Activated naive CD8-positive, alpha-beta T cell (primary cell): ENCODE data around the gene TSHZ2.

Experiments
- H3K27ac Mint-ChIP-seq: one replicate; pipeline ENCODE4 v1.8.0; 2021; ENCODE audit warnings: mixed read lengths
- H3K27me3 Mint-ChIP-seq: one replicate; pipeline ENCODE4 v1.8.0; 2021; ENCODE audit warnings: mixed read lengths
- H3K36me3 Mint-ChIP-seq: one replicate; pipeline ENCODE4 v1.8.0; 2021; ENCODE audit warnings: mixed read lengths
- H3K4me1 Mint-ChIP-seq: one replicate; pipeline ENCODE4 v1.8.0; 2021; ENCODE audit warnings: low read depth, mixed read lengths
- H3K4me3 Mint-ChIP-seq: one replicate; pipeline ENCODE4 v1.8.0; 2021; ENCODE audit warnings: mild to moderate bottlenecking, mixed read lengths
- H3K9me3 Mint-ChIP-seq: one replicate; pipeline ENCODE4 v1.8.0; 2021; ENCODE audit warnings: low read depth, mixed read lengths

The TSHZ2 gene

GRCh38 chr20:53385941-53386767 is 414.0 kb downstream of the TSHZ2 start:
- Mint-ChIP-seq H3K4me1 (peaks cover 46% of the 10 kb centered on the region), H3K27me3 (no peaks in the 10 kb centered on the region), H3K36me3 (peaks cover 4% of the 10 kb centered on the region), H3K27ac (no peak overlapping the region), H3K4me3 (no peak overlapping the region), H3K9me3 (no peaks in the 10 kb centered on the region)

GRCh38 chr20:53387983-53388675 is 416.0 kb downstream of the TSHZ2 start:
- Mint-ChIP-seq H3K36me3 (peaks cover 4% of the 10 kb centered on the region), H3K4me3 (peak overlapping the region; percentile 11), H3K9me3 (no peaks in the 10 kb centered on the region), H3K27ac (peak overlapping the region; percentile 59), H3K27me3 (no peaks in the 10 kb centered on the region), H3K4me1 (peaks cover 41% of the 10 kb centered on the region)

- Mint-ChIP-seq H3K36me3 (peaks cover 4% of the 10 kb centered on the region), H3K27ac (peak overlapping the region; percentile 47), H3K4me1 (peaks cover 41% of the 10 kb centered on the region), H3K4me3 (no peak overlapping the region), H3K27me3 (no peaks in the 10 kb centered on the region), H3K9me3 (no peaks in the 10 kb centered on the region)
These were observed 417.6 kb downstream of the TSHZ2 start for GRCh38 chr20:53389516-53390300.

- H3K4me3 Mint-ChIP-seq, result no peak overlapping the region
- H3K4me1 Mint-ChIP-seq, result peaks cover 48% of the 10 kb centered on the region
- no peaks in the 10 kb centered on the region for H3K9me3 Mint-ChIP-seq
- no peaks in the 10 kb centered on the region for H3K27me3 Mint-ChIP-seq
- peaks cover 4% of the 10 kb centered on the region for H3K36me3 Mint-ChIP-seq
- H3K27ac Mint-ChIP-seq, result peak overlapping the region; percentile 41
These were observed 418.6 kb downstream of the TSHZ2 start for GRCh38 chr20:53390770-53391169.

GRCh38 chr20:53394433-53394832 is 422.3 kb downstream of the TSHZ2 start:
- no peaks in the 10 kb centered on the region for H3K27me3 Mint-ChIP-seq
- H3K36me3 Mint-ChIP-seq, result peaks cover under 1% of the 10 kb centered on the region
- H3K9me3 Mint-ChIP-seq, result no peaks in the 10 kb centered on the region
- H3K4me3 Mint-ChIP-seq, result no peak overlapping the region
- H3K27ac Mint-ChIP-seq, result no peak overlapping the region
- H3K4me1 Mint-ChIP-seq, result peaks cover 26% of the 10 kb centered on the region

GRCh38 chr20:53395188-53395923 is 423.2 kb downstream of the TSHZ2 start:
- Mint-ChIP-seq H3K36me3 (no peaks in the 10 kb centered on the region), H3K4me1 (peaks cover 26% of the 10 kb centered on the region), H3K9me3 (no peaks in the 10 kb centered on the region), H3K27me3 (no peaks in the 10 kb centered on the region), H3K27ac (no peak overlapping the region), H3K4me3 (no peak overlapping the region)

- H3K36me3 Mint-ChIP-seq, result no peaks in the 10 kb centered on the region
- H3K4me1 Mint-ChIP-seq, result peaks cover 49% of the 10 kb centered on the region
- H3K4me3 Mint-ChIP-seq, result no peak overlapping the region
These were observed 426.9 kb downstream of the TSHZ2 start for GRCh38 chr20:53399083-53399482.

GRCh38 chr20:53399592-53400335 is 427.6 kb downstream of the TSHZ2 start:
- Mint-ChIP-seq H3K27me3 (no peaks in the 10 kb centered on the region), H3K4me1 (peaks cover 54% of the 10 kb centered on the region), H3K9me3 (no peaks in the 10 kb centered on the region), H3K27ac (no peak overlapping the region), H3K4me3 (no peak overlapping the region), H3K36me3 (no peaks in the 10 kb centered on the region)

More at GRCh38 chr20:53399083-53399482, 426.9 kb downstream of the TSHZ2 start:
- no peak overlapping the region for H3K27ac Mint-ChIP-seq
- no peaks in the 10 kb centered on the region for H3K9me3 Mint-ChIP-seq
- H3K27me3 Mint-ChIP-seq, result no peaks in the 10 kb centered on the region

GRCh38 chr20:53402233-53403005 is 430.3 kb downstream of the TSHZ2 start:
- H3K4me1 Mint-ChIP-seq, result peaks cover 62% of the 10 kb centered on the region
- H3K9me3 Mint-ChIP-seq, result no peaks in the 10 kb centered on the region
- H3K36me3 Mint-ChIP-seq, result no peaks in the 10 kb centered on the region
- no peaks in the 10 kb centered on the region for H3K27me3 Mint-ChIP-seq
- peak overlapping the region; percentile 10 for H3K4me3 Mint-ChIP-seq
- H3K27ac Mint-ChIP-seq, result peak overlapping the region; percentile 1

- Mint-ChIP-seq H3K27me3 (no peaks in the 10 kb centered on the region), H3K4me1 (peaks cover 62% of the 10 kb centered on the region), H3K27ac (peak overlapping the region; percentile 1), H3K4me3 (no peak overlapping the region), H3K36me3 (no peaks in the 10 kb centered on the region), H3K9me3 (no peaks in the 10 kb centered on the region)
These were observed 430.9 kb downstream of the TSHZ2 start for GRCh38 chr20:53403029-53403428.

- Mint-ChIP-seq H3K4me1 (peaks cover 51% of the 10 kb centered on the region), H3K4me3 (no peak overlapping the region), H3K9me3 (no peaks in the 10 kb centered on the region), H3K36me3 (no peaks in the 10 kb centered on the region), H3K27me3 (no peaks in the 10 kb centered on the region), H3K27ac (no peak overlapping the region)
These were observed 433.0 kb downstream of the TSHZ2 start for GRCh38 chr20:53405139-53405538.

- H3K36me3 Mint-ChIP-seq, result no peaks in the 10 kb centered on the region
These were observed 434.4 kb downstream of the TSHZ2 start for GRCh38 chr20:53406580-53406979.

GRCh38 chr20:53408691-53409446 is 436.7 kb downstream of the TSHZ2 start:
- no peak overlapping the region for H3K27ac Mint-ChIP-seq
- H3K9me3 Mint-ChIP-seq, result no peaks in the 10 kb centered on the region
- no peaks in the 10 kb centered on the region for H3K27me3 Mint-ChIP-seq
- no peaks in the 10 kb centered on the region for H3K36me3 Mint-ChIP-seq
- H3K4me1 Mint-ChIP-seq, result peaks cover 29% of the 10 kb centered on the region
- H3K4me3 Mint-ChIP-seq, result no peak overlapping the region

More at GRCh38 chr20:53406580-53406979, 434.4 kb downstream of the TSHZ2 start:
- H3K4me1 Mint-ChIP-seq, result peaks cover 42% of the 10 kb centered on the region
- no peak overlapping the region for H3K27ac Mint-ChIP-seq
- no peaks in the 10 kb centered on the region for H3K27me3 Mint-ChIP-seq
- no peaks in the 10 kb centered on the region for H3K9me3 Mint-ChIP-seq
- no peak overlapping the region for H3K4me3 Mint-ChIP-seq
